GM18499 (cell line): ENCODE results near the gene MICAL2.

Experiments
- ATAC-seq: cut with Tn5 transposase; IDR thresholded peaks from one replicate; pipeline ENCODE4 v1.9.1; 2021; ENCODE audit warnings: moderate number of reproducible peaks; ENCODE audit not compliant: insufficient read depth, unreplicated experiment

Gene MICAL2

DNA sequence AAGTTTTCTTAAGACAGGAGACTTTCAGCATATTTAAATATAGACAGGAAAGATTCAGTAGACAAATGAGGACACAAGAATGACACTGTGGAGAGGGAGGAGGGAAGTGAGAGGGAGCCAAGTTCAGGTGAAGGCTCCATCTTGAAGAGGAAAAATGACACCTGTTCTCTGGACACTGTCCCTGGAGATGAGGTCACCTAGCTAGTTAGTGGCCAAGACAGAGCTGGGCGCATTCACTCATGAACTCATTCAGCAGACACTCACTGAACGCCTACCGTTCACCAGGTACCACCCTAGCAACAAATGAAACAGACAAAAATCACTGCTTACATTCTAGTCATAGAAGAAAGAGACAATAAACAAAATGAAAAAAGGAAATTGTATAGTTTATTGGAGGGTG lies 163.7 kb downstream of the MICAL2 start:
- ATAC-seq = no peak

GRCh38 chr11:12274558-12275197 lies 164.3 kb downstream of the MICAL2 start:
- no peak for ATAC-seq

GRCh38 chr11:12275818-12276217 lies 165.4 kb downstream of the MICAL2 start:
- ATAC-seq = no peak

GRCh38 chr11:12276356-12276755 lies 166.0 kb downstream of the MICAL2 start:
- ATAC-seq = no peak

GRCh38 chr11:12276831-12277475 lies 166.6 kb downstream of the MICAL2 start:
- no peak for ATAC-seq

GRCh38 chr11:12278766-12279671 lies 168.6 kb downstream of the MICAL2 start:
- ATAC-seq = no peak

DNA sequence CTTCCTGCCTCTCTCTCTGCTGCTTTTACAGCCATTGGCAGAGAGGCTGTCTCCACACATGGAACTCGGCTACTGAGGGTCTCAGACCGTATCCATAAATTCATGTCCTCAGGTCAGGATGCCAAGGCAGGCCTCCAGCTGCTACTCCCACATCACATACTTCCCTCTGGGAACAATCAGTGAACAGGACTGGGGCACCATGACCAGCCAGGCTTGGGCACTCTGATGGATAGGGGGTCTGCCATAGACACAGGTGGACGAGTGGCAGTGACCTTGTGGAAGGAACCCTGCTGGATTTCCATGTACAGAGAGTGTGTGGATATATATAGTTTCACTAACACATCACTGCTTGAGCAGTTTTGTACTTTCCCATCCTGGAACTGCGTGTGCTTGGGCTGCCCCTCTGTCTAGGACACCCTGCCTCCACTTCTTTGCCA lies 169.3 kb downstream of the MICAL2 start:
- ATAC-seq = no peak

- ATAC-seq = no peak
Observed at GRCh38 chr11:12280199-12280837, 169.9 kb downstream of the MICAL2 start.

DNA sequence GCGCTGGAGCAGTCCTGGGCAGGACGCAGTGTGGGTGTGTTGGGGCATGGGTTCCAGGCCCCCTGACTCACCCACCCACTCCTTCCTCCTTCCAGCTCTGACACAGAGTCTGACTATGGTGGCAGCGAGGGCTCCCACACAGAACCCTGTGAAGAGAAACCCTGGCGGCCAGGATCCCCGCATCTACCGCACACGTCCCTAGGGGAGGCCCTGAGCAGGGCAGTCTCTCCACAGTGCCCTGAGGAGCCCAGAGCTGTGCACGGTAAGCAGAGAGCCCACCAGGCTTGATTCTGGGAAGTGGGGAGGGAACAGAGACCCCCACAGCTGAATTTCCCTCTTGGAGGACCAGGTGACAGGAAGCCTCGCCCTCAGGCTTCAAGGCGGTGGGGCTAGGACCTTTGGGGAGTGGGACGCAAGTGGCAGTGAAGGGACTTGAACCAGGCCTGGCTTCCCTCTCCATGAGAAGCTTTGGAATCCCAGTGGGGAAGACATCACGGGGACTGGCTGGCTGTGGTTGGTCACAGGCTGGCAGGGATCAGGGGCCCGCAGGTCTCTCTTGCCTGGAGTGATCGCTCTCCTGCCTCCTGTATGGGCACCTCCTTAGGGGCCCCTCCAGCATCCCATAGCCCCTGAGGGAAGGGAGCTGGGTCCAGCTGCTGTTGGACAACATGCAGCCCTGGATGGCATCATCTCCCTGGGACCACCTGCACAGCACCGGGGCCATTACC lies 170.6 kb downstream of the MICAL2 start:
- no peak for ATAC-seq

GRCh38 chr11:12281571-12282478 lies 171.4 kb downstream of the MICAL2 start:
- no peak for ATAC-seq

DNA sequence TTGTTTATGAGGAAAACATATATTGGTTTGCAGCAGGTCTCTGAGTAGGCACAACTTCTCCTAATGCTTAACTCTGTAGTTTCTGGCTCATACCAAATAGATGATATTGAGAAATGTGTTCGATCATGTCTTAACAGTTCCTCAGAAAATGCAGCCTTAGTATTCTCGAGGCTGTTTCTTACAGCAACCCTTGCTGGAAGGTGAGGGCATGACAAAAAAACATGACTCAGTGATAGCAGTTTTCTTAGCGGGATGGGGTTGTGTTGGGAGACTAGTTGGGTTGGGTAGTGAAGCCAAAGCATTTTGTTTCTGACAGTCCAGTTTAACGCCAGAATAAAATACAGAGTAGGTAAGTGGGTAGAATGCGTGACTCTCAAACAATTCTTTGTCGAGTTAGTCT lies 172.3 kb downstream of the MICAL2 start:
- no peak for ATAC-seq

GRCh38 chr11:12284316-12285050 lies 174.1 kb downstream of the MICAL2 start:
- ATAC-seq = no peak

- no peak for ATAC-seq
Observed at GRCh38 chr11:12285106-12285505, 174.7 kb downstream of the MICAL2 start.

DNA sequence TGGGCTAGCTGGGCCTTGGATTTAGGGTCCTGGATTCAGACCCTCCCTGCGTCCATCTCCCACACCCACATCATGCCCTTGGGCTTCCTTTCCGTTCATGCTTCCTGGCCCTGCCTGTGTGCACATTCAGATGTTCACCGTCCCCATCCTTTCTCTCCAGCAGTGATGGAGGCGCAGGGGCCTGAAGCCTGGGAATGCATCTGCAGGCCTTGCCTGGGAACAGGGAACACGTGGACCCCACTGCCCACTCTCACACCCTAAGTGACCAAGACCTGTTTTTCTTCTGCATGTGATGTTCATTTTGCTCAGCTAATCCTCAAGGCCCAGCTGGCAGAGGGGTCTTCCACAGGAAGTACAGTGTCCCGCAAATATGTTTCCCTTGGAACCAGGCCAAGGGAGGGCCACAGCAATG lies 175.4 kb downstream of the MICAL2 start:
- ATAC-seq = no peak

DNA sequence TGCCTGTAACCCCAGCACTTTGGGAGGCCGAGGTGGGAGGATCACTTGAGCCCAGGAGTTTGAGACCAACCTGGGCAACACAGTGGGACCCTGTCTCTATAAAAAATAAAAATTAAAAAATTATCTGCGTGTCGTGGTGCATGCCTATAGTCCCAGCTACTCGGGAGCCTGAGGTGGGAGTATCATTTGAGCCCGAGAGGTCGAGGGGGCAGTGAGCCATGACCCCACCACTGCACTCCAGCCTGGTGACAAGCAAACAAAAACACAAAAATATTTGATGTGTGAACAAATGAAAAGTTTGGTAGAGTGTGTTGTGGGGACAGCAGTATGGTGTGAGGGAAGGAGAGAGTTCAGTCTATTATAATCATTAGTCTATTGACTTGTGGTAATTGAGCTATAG lies 176.2 kb downstream of the MICAL2 start:
- no peak for ATAC-seq

DNA sequence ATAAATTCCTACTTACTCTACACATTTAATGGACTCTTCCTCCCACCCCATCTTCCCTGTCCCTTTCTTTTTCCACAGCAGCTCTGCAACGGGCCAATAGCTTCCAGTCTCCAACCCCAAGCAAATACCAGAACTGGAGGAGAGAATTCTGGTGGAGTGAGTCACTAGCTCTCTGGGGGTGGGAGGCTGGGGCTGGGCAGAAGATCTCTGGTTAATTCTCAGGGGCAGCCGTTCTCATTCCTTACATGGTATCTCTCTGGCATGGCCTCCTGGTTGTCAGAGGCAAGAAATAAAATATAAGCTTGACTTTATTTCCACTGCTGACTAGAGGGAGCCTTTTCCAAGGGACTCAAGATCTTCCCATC lies 176.6 kb downstream of the MICAL2 start:
- no peak for ATAC-seq

- no peak for ATAC-seq
Observed at GRCh38 chr11:12287374-12288211, 177.2 kb downstream of the MICAL2 start.
